H9 (cell line): ENCODE measurements around the gene NAA16. TPM values are rescaled to one million over a fixed set of nuclear protein-coding genes. Genes with fewer than 3 reads are reported as not detected.
A peak's percentile ranks its signal among the peaks of the same experiment; 100 is the strongest.
"Not testable (repeated sequence)": the region's sequence is repeated elsewhere in the genome, so short reads cannot be mapped to it uniquely, and the experiment has no call there.

Experiments
- DNase-seq: peaks from one replicate; pipeline ENCODE4 v3.0.0-alpha.2; 2017
- H2AFZ ChIP-seq: one replicate; pipeline ENCODE4 v1.6.1; 2013; ENCODE audit warnings: mild to moderate bottlenecking, low read length, control low read depth, moderate library complexity
- H2AK5ac ChIP-seq: 2 replicates; pipeline ENCODE4 v1.6.1; 2013; ENCODE audit warnings: low read length, control low read depth, mixed read lengths; ENCODE audit not compliant: insufficient read length
- H2BK120ac ChIP-seq: one replicate; pipeline ENCODE4 v1.6.1; 2013; ENCODE audit warnings: low read depth, mild to moderate bottlenecking, low read length, control low read depth, inconsistent platforms; ENCODE audit not compliant: poor library complexity, severe bottlenecking
- H2BK12ac ChIP-seq: 2 replicates; pipeline ENCODE4 v1.6.1; 2013; ENCODE audit warnings: low read length, control low read depth, mixed read lengths, low read depth; ENCODE audit not compliant: insufficient read length
- H2BK15ac ChIP-seq: 2 replicates; pipeline ENCODE4 v1.6.1; 2013; ENCODE audit warnings: low read depth, low read length, control low read depth
- H2BK20ac ChIP-seq: one replicate; pipeline ENCODE4 v1.6.1; 2013; ENCODE audit warnings: low read depth, mild to moderate bottlenecking, low read length, control low read depth, inconsistent platforms; ENCODE audit not compliant: poor library complexity, severe bottlenecking
- H2BK5ac ChIP-seq: 2 replicates; pipeline ENCODE4 v1.6.1; 2013; ENCODE audit warnings: low read length, control low read depth, mixed read lengths; ENCODE audit not compliant: insufficient read length
- H3K14ac ChIP-seq: 2 replicates; pipeline ENCODE4 v1.6.1; 2013; ENCODE audit warnings: low read length, control low read depth; ENCODE audit not compliant: insufficient read depth
- H3K18ac ChIP-seq: 2 replicates; pipeline ENCODE4 v1.6.1; 2013; ENCODE audit warnings: low read depth, mild to moderate bottlenecking, mixed read lengths, low read length, control low read depth; ENCODE audit not compliant: insufficient read length
- H3K23ac ChIP-seq: 2 replicates; pipeline ENCODE4 v1.6.1; 2013; ENCODE audit warnings: low read length, control low read depth, mixed read lengths, low read depth; ENCODE audit not compliant: insufficient read length
- H3K23me2 ChIP-seq: 2 replicates; pipeline ENCODE4 v1.6.1; 2013; ENCODE audit warnings: low read depth, mild to moderate bottlenecking, mixed read lengths, low read length, control low read depth; ENCODE audit not compliant: insufficient read length, poor library complexity, severe bottlenecking
- H3K27ac ChIP-seq: 2 replicates; pipeline ENCODE4 v1.5.1; 2013; ENCODE audit warnings: low read length, control low read depth, mixed read lengths, low read depth; ENCODE audit not compliant: insufficient read length
- H3K27me3 ChIP-seq: 2 replicates; pipeline ENCODE4 v1.6.1; 2013; ENCODE audit warnings: low read length, control low read depth, inconsistent platforms; ENCODE audit not compliant: insufficient read depth
- H3K4ac ChIP-seq: 2 replicates; pipeline ENCODE4 v1.6.1; 2013; ENCODE audit warnings: low read depth, mild to moderate bottlenecking, control low read depth, inconsistent platforms, low read length, moderate library complexity
- H3K4me1 ChIP-seq: 2 replicates; pipeline ENCODE4 v1.6.1; 2013; ENCODE audit warnings: low read length, control low read depth, inconsistent platforms; ENCODE audit not compliant: insufficient read depth
- H3K4me2 ChIP-seq: 2 replicates; pipeline ENCODE4 v1.6.1; 2013; ENCODE audit warnings: low read length, control low read depth, mixed read lengths; ENCODE audit not compliant: insufficient read length, insufficient read depth
- H3K56ac ChIP-seq: 2 replicates; pipeline ENCODE4 v1.6.1; 2013; ENCODE audit warnings: low read depth, mild to moderate bottlenecking, mixed read lengths, low read length, control low read depth; ENCODE audit not compliant: insufficient read length
- H3K79me1 ChIP-seq: 2 replicates; pipeline ENCODE4 v1.6.1; 2013; ENCODE audit warnings: low read depth, mild to moderate bottlenecking, moderate library complexity, low read length, control low read depth, inconsistent platforms; ENCODE audit not compliant: insufficient read depth, poor library complexity, severe bottlenecking
- H3K79me2 ChIP-seq: 2 replicates; pipeline ENCODE4 v1.6.1; 2013; ENCODE audit warnings: low read length, control low read depth, inconsistent platforms; ENCODE audit not compliant: insufficient read depth
- H3K9ac ChIP-seq: 2 replicates; pipeline ENCODE4 v1.6.1; 2013; ENCODE audit warnings: low read length, control low read depth, mixed read lengths; ENCODE audit not compliant: insufficient read length; ENCODE audit errors: extremely low read depth
- H3K9me3 ChIP-seq: one replicate; pipeline ENCODE4 v1.6.1; 2013; ENCODE audit warnings: low read depth, low read length, inconsistent platforms; ENCODE audit not compliant: control insufficient read depth
- H3T11ph ChIP-seq: one replicate; pipeline ENCODE4 v1.6.1; 2013; ENCODE audit warnings: mild to moderate bottlenecking, low read length, control low read depth, inconsistent platforms
- H4K20me1 ChIP-seq: one replicate; pipeline ENCODE4 v1.6.1; 2013; ENCODE audit not compliant: control insufficient read depth, insufficient read length, insufficient read depth
- H4K5ac ChIP-seq: 2 replicates; pipeline ENCODE4 v1.6.1; 2013; ENCODE audit warnings: low read depth, mild to moderate bottlenecking, mixed read lengths, low read length, control low read depth; ENCODE audit not compliant: insufficient read length
- H4K8ac ChIP-seq: replicated peaks from 2 replicates; pipeline ENCODE4 v1.6.1; 2013; ENCODE audit warnings: low read length, control low read depth, mixed read lengths, low read depth; ENCODE audit not compliant: insufficient read length
- H4K91ac ChIP-seq: 2 replicates; pipeline ENCODE4 v1.6.1; 2013; ENCODE audit warnings: low read depth, mild to moderate bottlenecking, moderate library complexity, mixed read lengths, low read length, control low read depth; ENCODE audit not compliant: insufficient read length
- H3K27ac Mint-ChIP-seq, 3 experiments: 2 replicates in 2 of 3; 3 replicates in 1 of 3; pipeline ENCODE4 v1.8.0; 2020 to 2021; ENCODE audit warnings: mixed read lengths in 3 of 3, mild to moderate bottlenecking in 1 of 3, moderate library complexity in 1 of 3
- H3K27me3 Mint-ChIP-seq: 2 replicates; pipeline ENCODE4 v1.8.0; 2021; ENCODE audit warnings: low read depth, mild to moderate bottlenecking, moderate library complexity, mixed read lengths
- H3K36me3 Mint-ChIP-seq, 3 experiments: 2 replicates in 2 of 3; 3 replicates in 1 of 3; pipeline ENCODE4 v1.8.0; 2020 to 2021; ENCODE audit warnings: low read depth in 3 of 3, mixed read lengths in 3 of 3; ENCODE audit not compliant: insufficient read depth in 1 of 3
- H3K4me1 Mint-ChIP-seq, 2 experiments: 2 replicates each; pipeline ENCODE4 v1.8.0; 2020; ENCODE audit warnings: mixed read lengths in 2 of 2
- H3K4me3 Mint-ChIP-seq, 2 experiments: 2 replicates in 1 of 2; 3 replicates in 1 of 2; pipeline ENCODE4 v1.8.0; 2020 to 2021; ENCODE audit warnings: mild to moderate bottlenecking in 2 of 2, mixed read lengths in 2 of 2, moderate library complexity in 1 of 2
- H3K9me3 Mint-ChIP-seq, 2 experiments: 2 replicates in 1 of 2; 3 replicates in 1 of 2; pipeline ENCODE4 v1.8.0; 2020; ENCODE audit warnings: mild to moderate bottlenecking in 2 of 2, mixed read lengths in 2 of 2, moderate library complexity in 1 of 2
- WGBS: extraction: QIAGEN DNeasy Blood & Tissue Kit; methylation state at CpG from one replicate; pipeline ENCODE4 v1.1.7; 2013; ENCODE audit warnings: missing lambda C conversion rate, low lambda C conversion rate, mixed read lengths; ENCODE audit not compliant: insufficient read length; ENCODE audit errors: extremely low coverage; 5-methylcytosine and 5-hydroxymethylcytosine counted together
- total RNA-seq: library from RNA; stranded (reverse); gene quantifications from 2 replicates; pipeline ENCODE4 v1.2.1, GENCODE V29; 2021
- TF ChIP-seq, protein P1 (sequence below): fragments of 200-600 bp; sonication (generic); conservative IDR thresholded peaks from 3 replicates; pipeline ENCODE4 v1.8.0; 2021; ENCODE audit warnings: antibody characterized with exemption, mild to moderate bottlenecking

NAA16 gene
- total RNA-seq, 1 experiment from 2014 or later, result 37.7 TPM

DNA sequence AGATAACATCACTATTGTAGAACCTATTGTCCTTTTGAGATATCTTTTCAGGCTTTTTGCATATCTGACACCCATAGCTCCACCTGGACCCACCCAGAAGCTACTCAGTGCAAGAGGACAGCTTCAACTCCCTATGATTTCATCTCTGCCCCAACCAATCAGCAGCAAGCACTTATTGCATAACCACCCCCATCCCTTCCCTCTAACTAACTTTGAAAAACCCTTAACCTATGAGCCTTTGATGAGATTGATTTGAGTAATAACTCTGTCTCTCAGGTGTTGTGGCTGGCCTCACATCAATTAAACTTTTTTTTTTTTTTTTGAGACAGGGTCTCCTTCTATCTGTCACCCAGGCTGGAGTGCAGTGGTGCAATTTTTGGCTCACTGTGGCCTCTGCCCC, 34.2 kb upstream of the NAA16 start:
- H3T11ph ChIP-seq, result no peak overlapping the region

DNA sequence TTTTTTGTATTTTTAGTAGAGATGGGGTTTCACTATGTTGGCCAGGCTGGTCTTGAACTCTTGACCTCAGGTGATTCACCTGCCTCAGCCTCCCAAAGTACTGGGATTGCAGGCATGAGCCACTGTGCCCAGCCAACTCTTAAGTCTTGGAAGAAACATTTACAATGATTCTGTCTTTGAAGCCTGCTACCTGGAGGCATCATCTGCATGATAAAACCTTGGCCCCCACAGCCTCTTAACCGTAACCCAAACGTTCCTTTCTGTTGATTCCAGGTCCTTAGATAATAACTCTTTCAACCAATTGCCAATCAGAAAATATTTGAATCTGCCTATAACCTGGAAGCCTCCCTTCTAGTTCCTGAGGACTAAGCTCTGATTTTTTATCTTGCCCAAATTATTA, 31.9 kb upstream of the NAA16 start:
- not testable (repeated sequence) for H3K79me1 ChIP-seq, H3K27me3 Mint-ChIP-seq, H2BK5ac ChIP-seq, H3K23me2 ChIP-seq, H3K4me1 ChIP-seq, H3K9me3 ChIP-seq, H3K4ac ChIP-seq, H3K56ac ChIP-seq, H3K79me2 ChIP-seq, H4K8ac ChIP-seq, H2AFZ ChIP-seq, H3K27me3 ChIP-seq, H3K4me2 ChIP-seq, H2AK5ac ChIP-seq, H2BK12ac ChIP-seq, H4K91ac ChIP-seq, H3K18ac ChIP-seq, H3K23ac ChIP-seq, H2BK15ac ChIP-seq, DNase-seq, H3K14ac ChIP-seq, H4K20me1 ChIP-seq, H3K27ac ChIP-seq, H3T11ph ChIP-seq, H3K9ac ChIP-seq, H2BK20ac ChIP-seq, H3K9me3 Mint-ChIP-seq, H3K36me3 Mint-ChIP-seq, H2BK120ac ChIP-seq, H4K5ac ChIP-seq
- no CpG with 5 or more reads among the region's 2 CpGs for WGBS
- peak overlapping the region in 1 of 2 experiments; percentile 51; a peak in 3 of 5 replicates for H3K4me3 Mint-ChIP-seq
- H3K4me1 Mint-ChIP-seq, result peaks cover 22 to 32% of the 10 kb centered on the region in 2 experiments
- peak overlapping the region in 1 of 3 experiments; percentile 79; a peak in 2 of 7 replicates for H3K27ac Mint-ChIP-seq

More for the DNA sequence above, 34.2 kb upstream of the NAA16 start:
- no peak overlapping the region for H3K56ac ChIP-seq
- no peak overlapping the region for H2AFZ ChIP-seq
- H3K23me2 ChIP-seq, result no peaks in the 10 kb centered on the region
- Mint-ChIP-seq H3K4me1 (peaks cover 22 to 32% of the 10 kb centered on the region in 2 experiments), H3K4me3 (peak overlapping the region in 1 of 2 experiments; percentile 10; a peak in 1 of 5 replicates), H3K36me3 (peaks cover 0 to 6% (median 0%) of the 10 kb centered on the region in 3 experiments; a peak in 3 of 7 replicates), H3K27me3 (no peaks in the 10 kb centered on the region; the same call in 1 of the 2 replicates), H3K9me3 (peaks cover 3 to 10% of the 10 kb centered on the region in 2 experiments; a peak in 3 of 5 replicates), H3K27ac (no peak overlapping the region; a peak in 1 of 7 replicates)
- no peak overlapping the region for H2BK5ac ChIP-seq
- H3K9me3 ChIP-seq, result no peaks in the 10 kb centered on the region
- no peaks in the 10 kb centered on the region for H4K20me1 ChIP-seq
- H3K4ac ChIP-seq, result no peak overlapping the region
- H4K8ac ChIP-seq, result no peak overlapping the region
- TF ChIP-seq, protein P1, sequence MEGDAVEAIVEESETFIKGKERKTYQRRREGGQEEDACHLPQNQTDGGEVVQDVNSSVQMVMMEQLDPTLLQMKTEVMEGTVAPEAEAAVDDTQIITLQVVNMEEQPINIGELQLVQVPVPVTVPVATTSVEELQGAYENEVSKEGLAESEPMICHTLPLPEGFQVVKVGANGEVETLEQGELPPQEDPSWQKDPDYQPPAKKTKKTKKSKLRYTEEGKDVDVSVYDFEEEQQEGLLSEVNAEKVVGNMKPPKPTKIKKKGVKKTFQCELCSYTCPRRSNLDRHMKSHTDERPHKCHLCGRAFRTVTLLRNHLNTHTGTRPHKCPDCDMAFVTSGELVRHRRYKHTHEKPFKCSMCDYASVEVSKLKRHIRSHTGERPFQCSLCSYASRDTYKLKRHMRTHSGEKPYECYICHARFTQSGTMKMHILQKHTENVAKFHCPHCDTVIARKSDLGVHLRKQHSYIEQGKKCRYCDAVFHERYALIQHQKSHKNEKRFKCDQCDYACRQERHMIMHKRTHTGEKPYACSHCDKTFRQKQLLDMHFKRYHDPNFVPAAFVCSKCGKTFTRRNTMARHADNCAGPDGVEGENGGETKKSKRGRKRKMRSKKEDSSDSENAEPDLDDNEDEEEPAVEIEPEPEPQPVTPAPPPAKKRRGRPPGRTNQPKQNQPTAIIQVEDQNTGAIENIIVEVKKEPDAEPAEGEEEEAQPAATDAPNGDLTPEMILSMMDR, result no peak
- H4K5ac ChIP-seq, result no peak overlapping the region
- no peak overlapping the region for H3K18ac ChIP-seq
- H3K27ac ChIP-seq, result no peak overlapping the region
- H3K23ac ChIP-seq, result no peak overlapping the region
- H2BK20ac ChIP-seq, result no peak overlapping the region
- H3K4me1 ChIP-seq, result peaks cover 5% of the 10 kb centered on the region; the same call in 1 of the 2 replicates
- H4K91ac ChIP-seq, result no peak overlapping the region
- H2BK15ac ChIP-seq, result no peak overlapping the region
- no peak overlapping the region for H3K14ac ChIP-seq
- no peak overlapping the region for H3K4me2 ChIP-seq
- no peak for DNase-seq
- H3K27me3 ChIP-seq, result no peaks in the 10 kb centered on the region
- H3K79me2 ChIP-seq, result no peaks in the 10 kb centered on the region
- no peak overlapping the region for H2BK12ac ChIP-seq
- no peak overlapping the region for H2BK120ac ChIP-seq
- H2AK5ac ChIP-seq, result no peak overlapping the region
- no peak overlapping the region for H3K9ac ChIP-seq
- H3K79me1 ChIP-seq, result no peaks in the 10 kb centered on the region
